Measurements from ENCODE around the gene POLR3C. TPM values are rescaled to one million over a fixed set of nuclear protein-coding genes. Genes with fewer than 3 reads are reported as not detected.

POLR3C gene
- total and polyA plus RNA-seq, 12 donors, result 12.0 to 28.4 (median 19.9) TPM

DNA sequence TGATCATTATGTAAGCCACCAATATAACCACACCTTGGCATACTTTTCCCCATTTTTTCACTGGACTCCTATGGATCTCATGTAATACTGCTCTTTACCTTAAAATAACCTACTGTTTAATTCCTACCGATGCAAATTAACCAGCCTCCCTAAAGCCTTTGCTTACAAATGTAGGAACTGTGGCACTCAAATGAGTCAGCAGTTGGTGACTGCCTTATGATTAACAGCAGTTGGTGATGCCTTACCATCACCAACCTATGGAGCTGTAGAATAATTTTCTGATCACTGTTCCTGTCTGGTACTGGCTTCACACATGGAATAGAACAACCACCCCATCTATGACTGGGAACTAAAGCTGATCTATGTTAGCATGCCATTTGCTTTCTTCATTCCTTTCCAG lies 13.7 kb downstream of the POLR3C start:
- peaks cover 0 to 97% of the 10 kb centered on the region in 2 donors for H3K36me3 ChIP-seq (replicated peaks in 1 of 2)
- intact Hi-C loops (cut with DNase I), result no loop called here
- no peaks in the 10 kb centered on the region for H3K4me1 ChIP-seq (replicated peaks in 1 of 2)
- DNase-seq, result no peak
- H3K4me3 ChIP-seq, result no peak overlapping the region
- no peak overlapping the region for H3K27ac ChIP-seq
- 80 to 94% (median 90%) methylated on average over 1 of the region's 1 CpG for WGBS, 4 donors
- TF ChIP-seq, protein P1, sequence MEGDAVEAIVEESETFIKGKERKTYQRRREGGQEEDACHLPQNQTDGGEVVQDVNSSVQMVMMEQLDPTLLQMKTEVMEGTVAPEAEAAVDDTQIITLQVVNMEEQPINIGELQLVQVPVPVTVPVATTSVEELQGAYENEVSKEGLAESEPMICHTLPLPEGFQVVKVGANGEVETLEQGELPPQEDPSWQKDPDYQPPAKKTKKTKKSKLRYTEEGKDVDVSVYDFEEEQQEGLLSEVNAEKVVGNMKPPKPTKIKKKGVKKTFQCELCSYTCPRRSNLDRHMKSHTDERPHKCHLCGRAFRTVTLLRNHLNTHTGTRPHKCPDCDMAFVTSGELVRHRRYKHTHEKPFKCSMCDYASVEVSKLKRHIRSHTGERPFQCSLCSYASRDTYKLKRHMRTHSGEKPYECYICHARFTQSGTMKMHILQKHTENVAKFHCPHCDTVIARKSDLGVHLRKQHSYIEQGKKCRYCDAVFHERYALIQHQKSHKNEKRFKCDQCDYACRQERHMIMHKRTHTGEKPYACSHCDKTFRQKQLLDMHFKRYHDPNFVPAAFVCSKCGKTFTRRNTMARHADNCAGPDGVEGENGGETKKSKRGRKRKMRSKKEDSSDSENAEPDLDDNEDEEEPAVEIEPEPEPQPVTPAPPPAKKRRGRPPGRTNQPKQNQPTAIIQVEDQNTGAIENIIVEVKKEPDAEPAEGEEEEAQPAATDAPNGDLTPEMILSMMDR (IDR thresholded peaks at IDR 0.05), result no peak
- H3K9me3 ChIP-seq (replicated peaks in 1 of 3), result no peaks in the 10 kb centered on the region
- no peaks in the 10 kb centered on the region for H3K27me3 ChIP-seq

DNA sequence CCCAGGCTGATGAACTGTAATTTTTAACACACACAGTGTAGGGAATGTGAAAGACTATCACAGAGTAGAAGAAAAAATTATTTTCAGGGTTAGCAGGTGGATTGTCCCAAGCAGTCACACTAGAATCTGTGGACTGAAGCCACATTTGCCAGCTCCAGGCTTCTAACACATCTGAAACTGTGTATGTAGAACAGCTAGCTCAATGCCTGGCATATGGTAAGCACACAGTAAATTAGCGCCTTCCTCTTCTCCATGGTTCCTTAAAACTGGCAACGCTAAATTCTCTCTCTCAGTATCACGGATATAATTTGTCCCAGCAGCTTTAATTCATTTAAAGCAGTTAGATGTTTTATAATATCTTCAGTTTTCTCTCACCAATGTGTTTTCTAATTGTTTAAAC lies 19.0 kb downstream of the POLR3C start:
- Histone ChIP-seq H3K4me1 (replicated peaks in 1 of 2) (peaks cover 9 to 15% of the 10 kb centered on the region in 2 donors), H3K9me3 (replicated peaks in 1 of 3) (no peaks in the 10 kb centered on the region), H3K27me3 (no peaks in the 10 kb centered on the region), H3K27ac (no peak overlapping the region), H3K4me3 (no peak overlapping the region), H3K36me3 (replicated peaks in 1 of 2) (peaks cover 0 to 54% of the 10 kb centered on the region in 2 donors)
- WGBS, 4 donors, result 89 to 96% (median 91%) methylated on average over 3 of the region's 3 CpGs
- no peak for DNase-seq
- intact Hi-C loops (cut with DNase I), result loop anchor here in 1 of 2 donors (10.0 kb wide), 1 partner anchor 132 kb away; no protein-coding TSS in a partner anchor
- TF ChIP-seq POLR2A (IDR thresholded peaks at IDR 0.05), result no peak
- TF ChIP-seq, protein P1 (IDR thresholded peaks at IDR 0.05), result no peak

DNA sequence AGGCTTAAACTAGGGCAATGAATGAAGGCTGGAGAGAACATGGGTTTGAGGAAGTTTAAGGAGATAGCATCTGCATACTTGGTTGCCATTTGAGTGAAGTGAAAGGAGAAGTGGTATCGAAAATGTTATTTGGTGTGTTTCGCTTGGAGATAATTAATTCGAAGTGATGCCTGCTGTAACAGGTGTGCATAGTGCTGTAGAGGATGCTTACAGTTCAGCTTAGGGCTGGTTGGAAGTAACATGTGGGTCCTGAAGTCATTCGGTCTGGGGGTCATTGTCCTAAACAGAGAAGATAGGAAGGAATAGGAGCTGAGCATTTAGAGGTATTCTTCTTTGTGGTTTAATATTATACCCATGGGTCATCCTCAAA lies 21.1 kb downstream of the POLR3C start:
- Histone ChIP-seq H3K36me3 (replicated peaks in 1 of 2) (peaks cover 0 to 50% of the 10 kb centered on the region in 2 donors), H3K27me3 (no peaks in the 10 kb centered on the region), H3K4me3 (peak overlapping the region in 1 of 4 donors; percentile 49), H3K9me3 (replicated peaks in 1 of 3) (no peaks in the 10 kb centered on the region), H3K4me1 (replicated peaks in 1 of 2) (peaks cover 9 to 15% of the 10 kb centered on the region in 2 donors), H3K27ac (peak overlapping the region in 3 of 5 donors; percentile 3 to 67 (median 37))
- intact Hi-C loops (cut with DNase I), result loop anchor here (5.0 to 10.0 kb wide), 2 partner anchors 130 to 167 kb away; no protein-coding TSS in a partner anchor
- no peak for DNase-seq
- TF ChIP-seq, protein P1 (IDR thresholded peaks at IDR 0.05), result no peak
- TF ChIP-seq POLR2A (IDR thresholded peaks at IDR 0.05), result no peak
- 8 to 14% (median 9%) methylated on average over 4 of the region's 4 CpGs for WGBS, 4 donors

DNA sequence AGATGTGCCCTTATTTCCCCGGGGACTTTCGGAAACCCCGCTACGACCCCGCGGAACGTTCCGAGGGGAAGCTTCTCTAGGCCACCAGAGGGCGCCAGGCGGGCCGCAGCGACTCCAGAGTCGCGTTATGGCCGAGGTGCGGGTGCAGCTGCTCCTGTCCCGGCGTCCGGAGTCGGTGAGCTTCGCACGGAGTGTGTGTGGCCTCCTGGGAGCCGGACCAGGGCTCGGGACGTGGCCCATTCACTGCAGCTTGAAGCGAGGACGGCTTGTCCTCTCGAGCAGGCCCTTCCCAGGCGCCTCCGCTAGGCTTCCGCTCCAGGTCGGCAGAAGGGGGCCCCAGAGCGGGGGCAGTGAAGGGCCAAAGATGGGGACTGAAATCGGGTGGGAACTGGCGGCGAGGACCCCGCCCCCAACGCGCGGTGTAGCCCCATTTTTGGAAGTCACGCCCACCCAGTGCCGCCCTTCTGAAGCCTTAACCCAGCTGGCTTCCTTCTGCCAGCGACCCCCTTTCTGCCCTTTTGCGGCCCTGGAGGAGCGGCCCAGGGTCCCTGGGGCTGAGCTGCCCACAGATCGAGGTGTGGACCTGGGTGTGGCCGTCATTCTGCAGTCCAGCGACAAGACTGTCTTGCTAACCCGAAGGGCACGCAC lies 21.6 kb downstream of the POLR3C start, which contains the start of gene NUDT17:
Gene NUDT17, plus strand, starts transcription at position 117 of the 648 bp plus-strand sequence. Its CDS starts 11 bp downstream, at position 128.
- H3K4me3 ChIP-seq, result peak within 1 kb of the TSS in 2 of 4 donors; percentile 44 to 49

More for the DNA sequence above, 21.6 kb downstream of the POLR3C start, which contains the start of gene NUDT17:
- Histone ChIP-seq H3K4me1 (replicated peaks in 1 of 2) (peaks cover 9 to 15% of the 10 kb centered on the region in 2 donors), H3K36me3 (replicated peaks in 1 of 2) (peaks cover 0 to 52% of the 10 kb centered on the region in 2 donors), H3K27ac (peak within 1 kb of the TSS in 3 of 5 donors; percentile 37 to 67 (median 63)), H3K27me3 (no peaks in the 10 kb centered on the region), H3K9me3 (replicated peaks in 1 of 3) (no peaks in the 10 kb centered on the region)
- TF ChIP-seq, protein P1 (IDR thresholded peaks at IDR 0.05), result peak; percentile 80 to 94 (median 89)
- TF ChIP-seq POLR2A (IDR thresholded peaks at IDR 0.05), result peak in 1 of 2 donors; percentile 27
- intact Hi-C loops (cut with DNase I), result loop anchor here (5.0 to 10.0 kb wide), 2 partner anchors 129 to 167 kb away; no protein-coding TSS in a partner anchor
- 2 to 9% (median 3%) methylated on average over 14 to 50 of the region's 50 CpGs for WGBS, 4 donors
- DNase-seq, result peak; percentile 78 to 89 (median 83)
